IMR-90 (cell line): Measurements from ENCODE around the gene OR6C6. TPM values are rescaled to one million over a fixed set of nuclear protein-coding genes. Genes with fewer than 3 reads are reported as not detected.

Source experiments
- ATAC-seq: fragments of 200-7000 bp; cut with Tn5 transposase; 2 replicates; pipeline ENCODE4 v1.9.1; 2020; ENCODE audit warnings: low read depth, mild to moderate bottlenecking, moderate library complexity
- BruUV-seq: library from RNA; stranded (reverse); fragments of 400-500 nt; replicated peaks from 2 replicates; lab custom pipeline; 2021; lab: Mats Ljungman, UMichigan
- CTCF ChIA-PET: fragments of 300-600 bp; formaldehyde crosslinking; extraction: SDS; loops from one replicate; lab custom pipeline; 2021; ENCODE audit warnings: antibody characterized with exemption; lab: Yijun Ruan, JAX
- POLR2A ChIA-PET: fragments of 300-600 bp; sonication (Branson Sonifier 250); formaldehyde crosslinking; loops from one replicate; lab custom pipeline; 2022; ENCODE audit warnings: antibody characterized with exemption; ENCODE audit not compliant: unreplicated experiment; lab: Charles Lee
- DNase-seq: peaks from one replicate; pipeline ENCODE4 v3.0.0; 2013
- H2AFZ ChIP-seq: replicated peaks from 2 replicates; pipeline ENCODE3; 2013; ENCODE audit warnings: low read length, mild to moderate bottlenecking; ENCODE audit not compliant: poor library complexity
- H2AK5ac ChIP-seq: 2 replicates; pipeline ENCODE4 v1.6.1; 2013; ENCODE audit warnings: low read depth, low read length, inconsistent platforms
- H2AK9ac ChIP-seq: replicated peaks from 2 replicates; pipeline ENCODE3; 2013; ENCODE audit warnings: mild to moderate bottlenecking, low read depth, low read length, moderate library complexity; ENCODE audit not compliant: poor library complexity
- H2BK120ac ChIP-seq: 2 replicates; pipeline ENCODE4 v1.6.1; 2013; ENCODE audit warnings: low read depth, low read length, inconsistent platforms
- H2BK15ac ChIP-seq: 3 replicates; pipeline ENCODE4 v1.6.1; 2013; ENCODE audit warnings: low read depth, low read length, inconsistent platforms
- H2BK20ac ChIP-seq: 2 replicates; pipeline ENCODE4 v1.6.1; 2013; ENCODE audit warnings: low read depth, mild to moderate bottlenecking, inconsistent platforms, low read length, moderate library complexity
- H2BK5ac ChIP-seq: 2 replicates; pipeline ENCODE4 v1.6.1; 2013; ENCODE audit warnings: mild to moderate bottlenecking, low read depth, low read length, inconsistent platforms; ENCODE audit not compliant: poor library complexity, severe bottlenecking
- H3K14ac ChIP-seq: replicated peaks from 2 replicates; pipeline ENCODE4 v1.6.1; 2013; ENCODE audit warnings: low read depth, low read length, inconsistent platforms
- H3K18ac ChIP-seq: 2 replicates; pipeline ENCODE4 v1.6.1; 2013; ENCODE audit warnings: low read depth, low read length, control low read depth
- H3K23ac ChIP-seq: 2 replicates; pipeline ENCODE4 v1.6.1; 2013; ENCODE audit warnings: low read depth, low read length, inconsistent platforms
- H3K27ac ChIP-seq: 2 replicates; pipeline ENCODE4 v1.5.1; 2013; ENCODE audit warnings: mild to moderate bottlenecking, control low read depth, low read length; ENCODE audit not compliant: insufficient read depth
- H3K27me3 ChIP-seq: 2 replicates; pipeline ENCODE4 v1.6.1; 2013; ENCODE audit warnings: low read length; ENCODE audit not compliant: control insufficient read depth, insufficient read depth
- H3K36me3 ChIP-seq: 2 replicates; pipeline ENCODE4 v1.6.1; 2013; ENCODE audit warnings: low read length, mixed read lengths; ENCODE audit not compliant: control insufficient read depth, insufficient read depth
- H3K4ac ChIP-seq: 2 replicates; pipeline ENCODE4 v1.6.1; 2013; ENCODE audit warnings: low read depth, low read length, inconsistent platforms
- H3K4me1 ChIP-seq: 2 replicates; pipeline ENCODE4 v1.6.1; 2013; ENCODE audit warnings: low read length, mixed read lengths; ENCODE audit not compliant: control insufficient read depth, insufficient read depth
- H3K4me2 ChIP-seq: 2 replicates; pipeline ENCODE4 v1.6.1; 2013; ENCODE audit warnings: low read depth, mild to moderate bottlenecking, control low read depth, low read length, moderate library complexity
- H3K4me3 ChIP-seq: 2 replicates; pipeline ENCODE4 v1.5.1; 2013; ENCODE audit warnings: low read depth, mild to moderate bottlenecking, control low read depth, low read length, moderate library complexity; ENCODE audit not compliant: insufficient read depth
- H3K56ac ChIP-seq: 2 replicates; pipeline ENCODE4 v1.6.1; 2013; ENCODE audit warnings: low read length, inconsistent platforms; ENCODE audit not compliant: insufficient read depth; ENCODE audit errors: extremely low read depth
- H3K79me1 ChIP-seq, 2 experiments: 2 replicates each; pipeline ENCODE4 v1.6.1; 2013; ENCODE audit warnings: low read length in 2 of 2, inconsistent platforms in 1 of 2, low read depth in 1 of 2
- H3K9ac ChIP-seq: 2 replicates; pipeline ENCODE4 v1.6.1; 2013; ENCODE audit warnings: low read depth, low read length, control low read depth
- H3K9me1 ChIP-seq: 2 replicates; pipeline ENCODE4 v1.6.1; 2013; ENCODE audit warnings: low read length, inconsistent platforms; ENCODE audit not compliant: insufficient read depth
- H3K9me3 ChIP-seq: 2 replicates; pipeline ENCODE4 v1.6.1; 2013; ENCODE audit warnings: low read length; ENCODE audit not compliant: control insufficient read depth, insufficient read depth
- H4K20me1 ChIP-seq: 2 replicates; pipeline ENCODE4 v1.6.1; 2013; ENCODE audit warnings: low read length, inconsistent platforms; ENCODE audit not compliant: insufficient read depth
- H4K5ac ChIP-seq: 2 replicates; pipeline ENCODE4 v1.6.1; 2013; ENCODE audit warnings: mild to moderate bottlenecking, low read depth, low read length, control low read depth
- H4K8ac ChIP-seq, 2 experiments: 2 replicates each; pipeline ENCODE4 v1.6.1; 2013; ENCODE audit warnings: low read depth in 2 of 2, low read length in 2 of 2, control low read depth in 1 of 2, inconsistent platforms in 1 of 2
- H4K91ac ChIP-seq: 2 replicates; pipeline ENCODE4 v1.6.1; 2013; ENCODE audit warnings: low read depth, low read length, inconsistent platforms; ENCODE audit not compliant: insufficient read depth
- BHLHE40 ChIP-seq: fragments of 150-350 bp; IDR thresholded peaks from 2 replicates; pipeline ENCODE4 v1.6.1; 2016; ENCODE audit warnings: mild to moderate bottlenecking, low read depth, low read length
- CEBPB ChIP-seq: IDR thresholded peaks from 2 replicates; pipeline ENCODE4 v1.6.1; 2012; ENCODE audit warnings: low read depth, low read length, improper control_type of control experiment
- CHD1 ChIP-seq: IDR thresholded peaks from 2 replicates; pipeline ENCODE4 v1.6.1; 2012; ENCODE audit warnings: low read depth, low read length, improper control_type of control experiment
- CTCF ChIP-seq: conservative IDR thresholded peaks from 2 replicates; pipeline ENCODE4 v1.5.1; 2012; ENCODE audit warnings: mild to moderate bottlenecking, low read depth, low read length, improper control_type of control experiment
- ELK1 ChIP-seq: fragments of 150-350 bp; IDR thresholded peaks from 2 replicates; pipeline ENCODE4 v1.6.1; 2016; ENCODE audit warnings: low read depth, mild to moderate bottlenecking, low read length, moderate library complexity, borderline replicate concordance
- FOS ChIP-seq: fragments of 150-350 bp; IDR thresholded peaks from 2 replicates; pipeline ENCODE4 v1.6.1; 2016; ENCODE audit warnings: low read depth, low read length
- MAFK ChIP-seq: IDR thresholded peaks from 2 replicates; pipeline ENCODE4 v1.6.1; 2012; ENCODE audit warnings: low read depth, low read length, improper control_type of control experiment
- MAZ ChIP-seq: IDR thresholded peaks from 2 replicates; pipeline ENCODE4 v1.6.1; 2012; ENCODE audit warnings: low read depth, mild to moderate bottlenecking, low read length, improper control_type of control experiment, moderate library complexity, borderline replicate concordance
- NFE2L2 ChIP-seq: fragments of 150-350 bp; IDR thresholded peaks from 2 replicates; pipeline ENCODE4 v1.6.1; 2016; ENCODE audit warnings: low read depth, mild to moderate bottlenecking, low read length
- RAD21 ChIP-seq: IDR thresholded peaks from 2 replicates; pipeline ENCODE4 v1.6.1; 2012; ENCODE audit warnings: low read length, improper control_type of control experiment
- RCOR1 ChIP-seq: IDR thresholded peaks from 2 replicates; pipeline ENCODE4 v1.6.1; 2012; ENCODE audit warnings: mild to moderate bottlenecking, low read length, improper control_type of control experiment; ENCODE audit not compliant: insufficient replicate concordance
- RFX5 ChIP-seq: IDR thresholded peaks from 2 replicates; pipeline ENCODE4 v1.8.0; 2012; ENCODE audit warnings: low read depth, mild to moderate bottlenecking, low read length, moderate library complexity
- SMC3 ChIP-seq: fragments of 150-350 bp; IDR thresholded peaks from 2 replicates; pipeline ENCODE4 v1.6.1; 2016; ENCODE audit warnings: low read depth, mild to moderate bottlenecking, antibody characterized with exemption, low read length, moderate library complexity
- USF2 ChIP-seq: fragments of 150-350 bp; IDR thresholded peaks from 2 replicates; pipeline ENCODE4 v1.6.1; 2017; ENCODE audit warnings: mild to moderate bottlenecking, antibody characterized with exemption, low read length, low read depth
- WGBS, 2 experiments: methylation state at CpG; one replicate each; pipeline versions ENCODE4 v1.1.5 to v1.1.7; 2013; ENCODE audit warnings: missing lambda C conversion rate in 2 of 2; ENCODE audit not compliant: insufficient read length in 1 of 2; ENCODE audit errors: extremely low coverage in 2 of 2; 5-methylcytosine and 5-hydroxymethylcytosine counted together
- dilution Hi-C: fragments of 300-500 bp; cut with HindIII; formaldehyde crosslinking; loops from one replicate; pipeline ENCODE4 v1.14.3; 2018; ENCODE audit warnings: low sequenced_read_pairs; ENCODE audit not compliant: unreplicated experiment
- in situ Hi-C: fragments of 300-500 bp; cut with MboI; formaldehyde crosslinking; loops from 3 replicates; pipeline ENCODE4 v1.14.3; 2019; ENCODE audit warnings: low sequenced_read_pairs, inconsistent platforms, mixed read lengths
- intact Hi-C: fragments of 100-400 bp; cut with micrococcal nuclease; formaldehyde crosslinking; loops from 2 replicates; pipeline ENCODE4 v1.10.0; 2022
- polyA plus RNA-seq, 3 experiments: library from polyadenylated mRNA; depleted of rRNA; stranded (reverse); fragments of >200 nt; gene quantifications; 2 replicates each; pipeline ENCODE4 v1.2.3, GENCODE V29; 2012; ENCODE audit warnings: low replicate concordance in 1 of 3
- total RNA-seq: library from RNA; depleted of rRNA; stranded (reverse); fragments of >200 nt; gene quantifications from 2 replicates; pipeline ENCODE4 v1.2.3, GENCODE V29; 2012

OR6C6 gene
- total and polyA plus RNA-seq, 2 of the 4 experiments (the other 2 are of a cell fraction) = not detected

- POLR2A ChIA-PET = no interaction called here
- Histone ChIP-seq H4K5ac (no peak overlapping the region), H3K27me3 (no peaks in the 10 kb centered on the region), H3K36me3 (no peaks in the 10 kb centered on the region), H2BK15ac (no peak overlapping the region), H3K9me1 (no peaks in the 10 kb centered on the region), H3K9me3 (no peaks in the 10 kb centered on the region), H3K4me1 (no peaks in the 10 kb centered on the region), H4K8ac (no peak overlapping the region), H2BK120ac (no peak overlapping the region), H3K56ac (no peak overlapping the region), H2AK9ac (no peak overlapping the region), H2BK5ac (no peak overlapping the region), H3K79me1 (no peaks in the 10 kb centered on the region), H2AK5ac (no peak overlapping the region), H3K4ac (no peak overlapping the region), H3K14ac (no peak overlapping the region), H3K4me3 (no peak overlapping the region), H3K4me2 (no peak overlapping the region), H2BK20ac (no peak overlapping the region), H3K23ac (no peak overlapping the region), H3K9ac (no peak overlapping the region), H2AFZ (no peak overlapping the region), H3K18ac (no peak overlapping the region), H4K91ac (no peak overlapping the region), H3K27ac (no peak overlapping the region), H4K20me1 (no peaks in the 10 kb centered on the region)
- intact Hi-C loops (no loop called here), dilution Hi-C loops (no loop called here), in situ Hi-C loops (no loop called here)
- ATAC-seq (no peak), DNase-seq (no peak)
- TF ChIP-seq CEBPB = no peak
- no peak for TF ChIP-seq RCOR1
- no peak for TF ChIP-seq USF2
- no peak for TF ChIP-seq MAZ
- no peak for TF ChIP-seq FOS
- TF ChIP-seq ELK1 = no peak
- TF ChIP-seq CHD1 = no peak
- TF ChIP-seq RAD21 = no peak
- no peak for TF ChIP-seq BHLHE40
- TF ChIP-seq MAFK = no peak
- no peak for TF ChIP-seq SMC3
- TF ChIP-seq RFX5 = no peak
- no peak for TF ChIP-seq NFE2L2
- TF ChIP-seq CTCF = no peak
- CTCF ChIA-PET = no interaction called here
- WGBS, 2 experiments = 14% methylated on average over 1 of the region's 3 CpGs; no CpG with 5 or more reads in 1 of the 2 experiments
- BruUV-seq = no TSS peak
Observed at GRCh38 chr12:55250944-55251343, 45.4 kb downstream of the OR6C6 start.
